Liver (tissue), 3 donors: Measurements from ENCODE around the gene FAM169A.

Experiments
- JUND ChIP-seq, 2 donors: IDR thresholded peaks; 2 replicates each; pipeline ENCODE4 v1.6.1; 2016; ENCODE audit warnings: antibody characterized with exemption in 2 of 2
- RAD21 ChIP-seq, 2 donors: IDR thresholded peaks; 2 replicates each; pipeline ENCODE4 v1.6.1; 2016; ENCODE audit warnings: antibody characterized with exemption in 2 of 2, mild to moderate bottlenecking in 2 of 2
- RXRA ChIP-seq, 2 donors: IDR thresholded peaks; 2 replicates each; pipeline ENCODE4 v1.6.1; 2017 to 2018; ENCODE audit warnings: antibody characterized with exemption in 2 of 2, mild to moderate bottlenecking in 1 of 2
- TAF1 ChIP-seq: conservative IDR thresholded peaks from 2 replicates; pipeline ENCODE4 v1.6.1; 2016; ENCODE audit warnings: antibody characterized with exemption, mild to moderate bottlenecking
- YY1 ChIP-seq: IDR thresholded peaks from 2 replicates; pipeline ENCODE4 v1.6.1; 2016; ENCODE audit warnings: antibody characterized with exemption, mild to moderate bottlenecking
- TF ChIP-seq, protein P1 (sequence below): IDR thresholded peaks from 2 replicates; pipeline ENCODE4 v1.6.1; 2016; ENCODE audit warnings: antibody characterized with exemption
- TF ChIP-seq, protein P2 (sequence below): fragments of 150-350 bp; IDR thresholded peaks from 2 replicates; pipeline ENCODE4 v1.5.1; 2017; ENCODE audit warnings: improper control_type of control experiment, low read depth, low read length; ENCODE audit not compliant: missing input control
- TF ChIP-seq, protein P3 (sequence below): IDR thresholded peaks from 2 replicates; pipeline ENCODE4 v1.6.1; 2016; ENCODE audit warnings: antibody characterized with exemption
- TF ChIP-seq, protein P4 (sequence below): IDR thresholded peaks from 2 replicates; pipeline ENCODE4 v1.6.1; 2016; ENCODE audit warnings: antibody characterized with exemption
- donor health status: healthy.
- donor health status: healthy.

- TF ChIP-seq, protein P1, sequence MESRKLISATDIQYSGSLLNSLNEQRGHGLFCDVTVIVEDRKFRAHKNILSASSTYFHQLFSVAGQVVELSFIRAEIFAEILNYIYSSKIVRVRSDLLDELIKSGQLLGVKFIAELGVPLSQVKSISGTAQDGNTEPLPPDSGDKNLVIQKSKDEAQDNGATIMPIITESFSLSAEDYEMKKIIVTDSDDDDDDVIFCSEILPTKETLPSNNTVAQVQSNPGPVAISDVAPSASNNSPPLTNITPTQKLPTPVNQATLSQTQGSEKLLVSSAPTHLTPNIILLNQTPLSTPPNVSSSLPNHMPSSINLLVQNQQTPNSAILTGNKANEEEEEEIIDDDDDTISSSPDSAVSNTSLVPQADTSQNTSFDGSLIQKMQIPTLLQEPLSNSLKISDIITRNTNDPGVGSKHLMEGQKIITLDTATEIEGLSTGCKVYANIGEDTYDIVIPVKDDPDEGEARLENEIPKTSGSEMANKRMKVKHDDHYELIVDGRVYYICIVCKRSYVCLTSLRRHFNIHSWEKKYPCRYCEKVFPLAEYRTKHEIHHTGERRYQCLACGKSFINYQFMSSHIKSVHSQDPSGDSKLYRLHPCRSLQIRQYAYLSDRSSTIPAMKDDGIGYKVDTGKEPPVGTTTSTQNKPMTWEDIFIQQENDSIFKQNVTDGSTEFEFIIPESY, result no peak
- TF ChIP-seq, protein P2, sequence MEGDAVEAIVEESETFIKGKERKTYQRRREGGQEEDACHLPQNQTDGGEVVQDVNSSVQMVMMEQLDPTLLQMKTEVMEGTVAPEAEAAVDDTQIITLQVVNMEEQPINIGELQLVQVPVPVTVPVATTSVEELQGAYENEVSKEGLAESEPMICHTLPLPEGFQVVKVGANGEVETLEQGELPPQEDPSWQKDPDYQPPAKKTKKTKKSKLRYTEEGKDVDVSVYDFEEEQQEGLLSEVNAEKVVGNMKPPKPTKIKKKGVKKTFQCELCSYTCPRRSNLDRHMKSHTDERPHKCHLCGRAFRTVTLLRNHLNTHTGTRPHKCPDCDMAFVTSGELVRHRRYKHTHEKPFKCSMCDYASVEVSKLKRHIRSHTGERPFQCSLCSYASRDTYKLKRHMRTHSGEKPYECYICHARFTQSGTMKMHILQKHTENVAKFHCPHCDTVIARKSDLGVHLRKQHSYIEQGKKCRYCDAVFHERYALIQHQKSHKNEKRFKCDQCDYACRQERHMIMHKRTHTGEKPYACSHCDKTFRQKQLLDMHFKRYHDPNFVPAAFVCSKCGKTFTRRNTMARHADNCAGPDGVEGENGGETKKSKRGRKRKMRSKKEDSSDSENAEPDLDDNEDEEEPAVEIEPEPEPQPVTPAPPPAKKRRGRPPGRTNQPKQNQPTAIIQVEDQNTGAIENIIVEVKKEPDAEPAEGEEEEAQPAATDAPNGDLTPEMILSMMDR, result no peak
- TF ChIP-seq TAF1 (no peak), RAD21 (IDR thresholded peaks at IDR 0.05) (no peak), YY1 (no peak), JUND (IDR thresholded peaks at IDR 0.05) (no peak), RXRA (IDR thresholded peaks at IDR 0.05) (no peak)
- TF ChIP-seq, protein P3, sequence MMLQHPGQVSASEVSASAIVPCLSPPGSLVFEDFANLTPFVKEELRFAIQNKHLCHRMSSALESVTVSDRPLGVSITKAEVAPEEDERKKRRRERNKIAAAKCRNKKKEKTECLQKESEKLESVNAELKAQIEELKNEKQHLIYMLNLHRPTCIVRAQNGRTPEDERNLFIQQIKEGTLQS, result no peak
- TF ChIP-seq, protein P4, sequence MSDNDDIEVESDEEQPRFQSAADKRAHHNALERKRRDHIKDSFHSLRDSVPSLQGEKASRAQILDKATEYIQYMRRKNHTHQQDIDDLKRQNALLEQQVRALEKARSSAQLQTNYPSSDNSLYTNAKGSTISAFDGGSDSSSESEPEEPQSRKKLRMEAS, result no peak
Observed at GRCh38 chr5:74778609-74779008, 87.6 kb downstream of the FAM169A start.
